Endothelial cell of umbilical vein (primary cell): ENCODE results near the gene UPP1.

ENCODE experiments used
- EZH2 ChIP-seq: IDR thresholded peaks from 2 replicates; pipeline ENCODE4 v1.6.1; 2012; ENCODE audit warnings: borderline replicate concordance, low read depth, mild to moderate bottlenecking, moderate library complexity, low read length, inconsistent platforms; ENCODE audit not compliant: severe bottlenecking
- FOS ChIP-seq: IDR thresholded peaks from 2 replicates; pipeline ENCODE4 v1.6.1; 2011; ENCODE audit warnings: mild to moderate bottlenecking, low read length, moderate library complexity, borderline replicate concordance; ENCODE audit not compliant: insufficient read depth
- GATA2 ChIP-seq: IDR thresholded peaks from 2 replicates; pipeline ENCODE4 v1.7.0; 2011; ENCODE audit warnings: low read depth, mild to moderate bottlenecking, moderate library complexity, mixed read lengths, low read length; ENCODE audit not compliant: insufficient read length, insufficient read depth
- JUN ChIP-seq: IDR thresholded peaks from 2 replicates; pipeline ENCODE4 v1.6.1; 2011; ENCODE audit warnings: borderline replicate concordance, low read depth; ENCODE audit not compliant: insufficient read length, insufficient read depth
- MAX ChIP-seq: IDR thresholded peaks from 2 replicates; pipeline ENCODE4 v1.6.1; 2011; ENCODE audit not compliant: insufficient read depth, insufficient read length
- MYC ChIP-seq: IDR thresholded peaks from one replicate; pipeline ENCODE4 v1.6.1; 2011; ENCODE audit warnings: mild to moderate bottlenecking, low read depth, low read length
- POLR2A ChIP-seq: IDR thresholded peaks from 2 replicates; pipeline ENCODE4 v1.6.1; 2012; ENCODE audit warnings: low read depth, mild to moderate bottlenecking, control low read depth, low read length
- POLR2AphosphoS5 ChIP-seq: IDR thresholded peaks from 2 replicates; pipeline ENCODE4 v1.6.1; 2012; ENCODE audit warnings: low read depth, mild to moderate bottlenecking, control low read depth, low read length, moderate library complexity; ENCODE audit not compliant: insufficient read depth
- TF ChIP-seq, protein P1 (sequence below), 2 donors: IDR thresholded peaks; 1 replicate in 1 of 2; 2 replicates in 1 of 2; pipeline ENCODE4 v1.5.1; 2011; ENCODE audit warnings: low read length in 2 of 2, mild to moderate bottlenecking in 2 of 2, moderate library complexity in 2 of 2, control low read depth in 1 of 2, inconsistent platforms in 1 of 2, low read depth in 1 of 2; ENCODE audit not compliant: insufficient read depth in 1 of 2; ENCODE audit errors: extremely low read depth in 1 of 2

DNA sequence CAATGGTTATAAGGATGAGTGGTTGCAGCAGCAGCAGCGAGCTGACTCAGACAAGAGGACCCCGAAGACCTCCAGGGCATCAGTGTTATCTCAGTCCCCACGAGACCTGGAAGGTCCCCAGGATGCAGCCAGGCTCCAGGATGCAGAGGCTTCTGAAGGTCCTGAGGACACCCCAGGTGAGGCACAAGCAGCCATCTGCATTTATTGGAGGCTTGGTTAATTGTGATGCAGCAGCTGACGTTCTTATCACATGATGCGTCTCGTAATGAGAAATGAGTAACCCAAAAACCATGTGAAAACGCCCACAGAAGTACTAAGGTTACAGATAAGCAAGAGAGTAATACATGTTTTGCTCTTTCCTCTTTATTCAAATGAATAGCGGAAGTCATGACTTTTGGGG is 36.3 kb upstream of the UPP1 start:
- TF ChIP-seq POLR2A: no peak
- TF ChIP-seq, protein P1, sequence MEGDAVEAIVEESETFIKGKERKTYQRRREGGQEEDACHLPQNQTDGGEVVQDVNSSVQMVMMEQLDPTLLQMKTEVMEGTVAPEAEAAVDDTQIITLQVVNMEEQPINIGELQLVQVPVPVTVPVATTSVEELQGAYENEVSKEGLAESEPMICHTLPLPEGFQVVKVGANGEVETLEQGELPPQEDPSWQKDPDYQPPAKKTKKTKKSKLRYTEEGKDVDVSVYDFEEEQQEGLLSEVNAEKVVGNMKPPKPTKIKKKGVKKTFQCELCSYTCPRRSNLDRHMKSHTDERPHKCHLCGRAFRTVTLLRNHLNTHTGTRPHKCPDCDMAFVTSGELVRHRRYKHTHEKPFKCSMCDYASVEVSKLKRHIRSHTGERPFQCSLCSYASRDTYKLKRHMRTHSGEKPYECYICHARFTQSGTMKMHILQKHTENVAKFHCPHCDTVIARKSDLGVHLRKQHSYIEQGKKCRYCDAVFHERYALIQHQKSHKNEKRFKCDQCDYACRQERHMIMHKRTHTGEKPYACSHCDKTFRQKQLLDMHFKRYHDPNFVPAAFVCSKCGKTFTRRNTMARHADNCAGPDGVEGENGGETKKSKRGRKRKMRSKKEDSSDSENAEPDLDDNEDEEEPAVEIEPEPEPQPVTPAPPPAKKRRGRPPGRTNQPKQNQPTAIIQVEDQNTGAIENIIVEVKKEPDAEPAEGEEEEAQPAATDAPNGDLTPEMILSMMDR (IDR thresholded peaks at IDR 0.05; ENCODE audit: extremely low read depth in 1 of 2, insufficient read depth in 1 of 2, low read depth in 1 of 2, low read length in 2 of 2): no peak
- no peak for TF ChIP-seq EZH2
- no peak for TF ChIP-seq JUN
- TF ChIP-seq POLR2AphosphoS5: no peak
- no peak for TF ChIP-seq MAX
- TF ChIP-seq MYC: no peak
- no peak for TF ChIP-seq GATA2
- no peak for TF ChIP-seq FOS
